ENCODE results near the gene ENO2. TPM values are rescaled to one million over a fixed set of nuclear protein-coding genes. Genes with fewer than 3 reads are reported as not detected.

The ENO2 gene
- total RNA-seq, 4 donors from 2014 or later: 3.4 to 6.2 (median 5.6) TPM

GRCh38 chr12:6871052-6871957, 43.1 kb upstream of the ENO2 start:
- no peak for TF ChIP-seq CTCF (IDR thresholded peaks at IDR 0.05; ENCODE audit: low read depth)

GRCh38 chr12:6872073-6873048, 42.0 kb upstream of the ENO2 start:
- no peak for TF ChIP-seq CTCF (IDR thresholded peaks at IDR 0.05; ENCODE audit: low read depth)

- TF ChIP-seq CTCF (IDR thresholded peaks at IDR 0.05; ENCODE audit: low read depth): no peak
Measured at GRCh38 chr12:6873094-6874014, 41.0 kb upstream of the ENO2 start, which contains the start of gene SPSB2. Gene SPSB2 (minus strand): TSS chr12:6873303. CDS start chr12:6872901, 402 bp downstream.

GRCh38 chr12:6883252-6883651, 31.1 kb upstream of the ENO2 start:
- TF ChIP-seq CTCF (IDR thresholded peaks at IDR 0.05; ENCODE audit: low read depth): no peak

GRCh38 chr12:6883683-6884082, 30.7 kb upstream of the ENO2 start:
- no peak for TF ChIP-seq CTCF (IDR thresholded peaks at IDR 0.05; ENCODE audit: low read depth)

- no peak for TF ChIP-seq CTCF (IDR thresholded peaks at IDR 0.05; ENCODE audit: low read depth)
Measured at GRCh38 chr12:6884539-6884938, 29.8 kb upstream of the ENO2 start.

Measured in subcutaneous adipose tissue (tissue), 4 donors.